Neural cell (in vitro differentiated cells): ENCODE measurements around the gene TM7SF2. TPM values are rescaled to one million over a fixed set of nuclear protein-coding genes. Genes with fewer than 3 reads are reported as not detected.
A peak's percentile ranks its signal among the peaks of the same experiment; 100 is the strongest.

ENCODE experiments used
- H2AFZ ChIP-seq: fragments of 200-600, 300-800 bp; sonication (generic), shearing (Covaris generic); 2 replicates; pipeline ENCODE4 v1.6.0; 2014; ENCODE audit warnings: low read depth, mild to moderate bottlenecking, antibody characterized with exemption, low read length, moderate library complexity
- H3F3A ChIP-seq: fragments of 200-600 bp; shearing (Covaris generic); 2 replicates; pipeline ENCODE4 v1.6.1; 2016; ENCODE audit warnings: mild to moderate bottlenecking, moderate library complexity, mixed read lengths, antibody characterized with exemption, low read length; ENCODE audit not compliant: insufficient read depth, poor library complexity, severe bottlenecking
- H3K27ac ChIP-seq: fragments of 200-600, 300-800 bp; sonication (generic), shearing (Covaris generic); 2 replicates; pipeline ENCODE4 v1.5.1; 2014; ENCODE audit warnings: mild to moderate bottlenecking, low read length, moderate library complexity
- H3K27me3 ChIP-seq: fragments of 300-800, 200-600 bp; sonication (generic), shearing (Covaris generic); 2 replicates; pipeline ENCODE4 v1.6.0; 2014; ENCODE audit warnings: mild to moderate bottlenecking, low read depth, low read length, moderate library complexity; ENCODE audit not compliant: insufficient read depth
- H3K36me3 ChIP-seq: fragments of 300-800, 200-600 bp; sonication (generic), shearing (Covaris generic); 2 replicates; pipeline ENCODE4 v1.5.1; 2014; ENCODE audit warnings: mild to moderate bottlenecking, antibody characterized with exemption, low read length, moderate library complexity; ENCODE audit not compliant: insufficient read depth
- H3K4me2 ChIP-seq: fragments of 300-800, 200-600 bp; sonication (generic), shearing (Covaris generic); 2 replicates; pipeline ENCODE4 v1.6.0; 2014; ENCODE audit warnings: mild to moderate bottlenecking, low read length
- H3K4me3 ChIP-seq: fragments of 300-800, 200-600 bp; sonication (generic), shearing (Covaris generic); 2 replicates; pipeline ENCODE4 v1.5.1; 2014; ENCODE audit warnings: mild to moderate bottlenecking, low read length, moderate library complexity
- H3K79me2 ChIP-seq: fragments of 200-600 bp; shearing (Covaris generic); replicated peaks from 2 replicates; pipeline ENCODE4 v1.6.0; 2014; ENCODE audit warnings: mild to moderate bottlenecking, low read length, moderate library complexity; ENCODE audit not compliant: insufficient read depth
- H3K9ac ChIP-seq: fragments of 300-800, 200-600 bp; sonication (generic), shearing (Covaris generic); 2 replicates; pipeline ENCODE4 v1.6.1; 2016; ENCODE audit warnings: mild to moderate bottlenecking, low read length, mixed read lengths
- H3K9me2 ChIP-seq: fragments of 200-600 bp; shearing (Covaris generic); 2 replicates; pipeline ENCODE4 v1.6.1; 2016; ENCODE audit warnings: mild to moderate bottlenecking, low read length, mixed read lengths; ENCODE audit not compliant: insufficient read depth
- H3K9me3 ChIP-seq: fragments of 200-600, 300-800 bp; sonication (generic), shearing (Covaris generic); 2 replicates; pipeline ENCODE4 v1.6.1; 2016; ENCODE audit warnings: mild to moderate bottlenecking, mixed run types, low read length, moderate library complexity, mixed read lengths
- H4K20me1 ChIP-seq: fragments of 200-600 bp; shearing (Covaris generic); 2 replicates; pipeline ENCODE4 v1.6.1; 2016; ENCODE audit warnings: mild to moderate bottlenecking, mixed run types; ENCODE audit not compliant: insufficient read depth
- EP300 ChIP-seq: fragments of 450-650 bp; conservative IDR thresholded peaks from 2 replicates; pipeline ENCODE4 v1.6.1; 2014; ENCODE audit warnings: antibody characterized with exemption, mild to moderate bottlenecking, moderate library complexity; ENCODE audit not compliant: poor library complexity, severe bottlenecking
- EZH2 ChIP-seq: fragments of 200-600, 300-800 bp; shearing (Covaris generic), sonication (generic); IDR thresholded peaks from 2 replicates; pipeline ENCODE4 v1.6.1; 2014; ENCODE audit warnings: antibody characterized with exemption, low read length, borderline replicate concordance, mild to moderate bottlenecking; ENCODE audit not compliant: insufficient read depth, poor library complexity, severe bottlenecking
- MXI1 ChIP-seq: fragments of 450-650 bp; conservative IDR thresholded peaks from 2 replicates; pipeline ENCODE4 v1.6.1; 2014; ENCODE audit warnings: antibody characterized with exemption, mild to moderate bottlenecking; ENCODE audit not compliant: poor library complexity, severe bottlenecking
- POLR2AphosphoS5 ChIP-seq: IDR thresholded peaks from 2 replicates; pipeline ENCODE4 v1.6.1; 2012
- RAD21 ChIP-seq: fragments of 450-650 bp; conservative IDR thresholded peaks from 2 replicates; pipeline ENCODE4 v1.6.1; 2014; ENCODE audit warnings: antibody characterized with exemption, mild to moderate bottlenecking, moderate library complexity
- SMC3 ChIP-seq: fragments of 450-650 bp; conservative IDR thresholded peaks from 2 replicates; pipeline ENCODE4 v1.6.1; 2014; ENCODE audit warnings: antibody characterized with exemption, mild to moderate bottlenecking, moderate library complexity; ENCODE audit not compliant: poor library complexity
- TAF1 ChIP-seq: IDR thresholded peaks from 2 replicates; pipeline ENCODE4 v1.6.1; 2012; ENCODE audit warnings: low read depth
- polyA plus RNA-seq: library from polyadenylated mRNA; depleted of rRNA; stranded (reverse); fragments of >200 nt; gene quantifications from 2 replicates; pipeline ENCODE4 v1.2.3, GENCODE V29; 2014
- TF ChIP-seq, protein P1 (sequence below): fragments of 450-650 bp; IDR thresholded peaks from 2 replicates; pipeline ENCODE4 v1.5.1; 2014; ENCODE audit warnings: antibody characterized with exemption, mild to moderate bottlenecking, moderate library complexity; ENCODE audit not compliant: poor library complexity, severe bottlenecking
- TF ChIP-seq, protein P2 (sequence below): IDR thresholded peaks from 2 replicates; pipeline ENCODE4 v1.6.1; 2012; ENCODE audit warnings: borderline replicate concordance

Gene TM7SF2
- polyA plus RNA-seq, 1 donor from 2014 or later, result 78.4 TPM

DNA sequence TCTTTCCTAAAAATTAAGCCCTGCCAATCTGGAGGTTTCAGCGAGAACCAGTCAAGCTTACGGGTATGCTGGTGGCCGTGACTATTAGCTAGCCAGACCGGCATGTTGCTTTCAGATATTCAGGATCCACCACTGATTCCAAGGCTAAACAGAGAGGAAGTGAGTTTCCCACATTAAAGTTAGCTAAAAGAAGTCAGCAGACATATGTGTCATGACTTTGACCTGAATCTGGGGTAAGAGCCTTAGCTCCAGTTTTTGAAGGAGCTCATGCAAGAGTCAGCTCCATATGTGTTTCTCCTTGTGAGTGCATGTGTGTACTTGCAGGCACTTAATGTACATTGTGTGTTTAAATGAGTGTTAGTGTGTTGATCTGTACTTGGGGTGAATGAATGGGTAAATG lies 26.2 kb upstream of the TM7SF2 start:
- Histone ChIP-seq H3K4me3 (peak overlapping the region; percentile 84), H3K9me3 (no peaks in the 10 kb centered on the region), H3K79me2 (peaks cover 23% of the 10 kb centered on the region), H3F3A (no peaks in the 10 kb centered on the region), H3K27me3 (no peaks in the 10 kb centered on the region), H3K36me3 (no peaks in the 10 kb centered on the region), H2AFZ (no peak overlapping the region), H4K20me1 (no peaks in the 10 kb centered on the region), H3K9me2 (no peaks in the 10 kb centered on the region), H3K4me2 (no peak overlapping the region), H3K27ac (no peak overlapping the region), H3K9ac (no peak overlapping the region)
- no peak for TF ChIP-seq SMC3

DNA sequence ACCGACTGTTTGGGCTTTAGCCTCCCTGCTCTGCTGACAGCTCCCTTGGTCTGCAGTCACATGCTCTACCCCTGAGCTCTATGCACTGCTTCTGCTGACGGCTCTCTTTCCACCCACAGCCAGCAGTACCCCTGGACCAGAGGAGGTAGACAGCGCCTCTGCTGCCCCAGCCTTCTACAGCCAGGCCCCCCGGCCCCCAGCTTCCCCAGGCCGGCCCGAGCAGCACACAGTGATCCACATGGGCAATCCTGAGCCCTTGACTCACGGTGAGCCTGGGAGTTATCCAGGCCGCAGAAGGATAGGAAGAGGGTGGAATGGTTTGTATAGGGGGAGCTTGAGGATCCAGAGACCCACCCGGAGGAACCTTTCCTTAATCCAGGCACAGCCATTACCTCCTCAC lies 24.9 kb upstream of the TM7SF2 start:
- Histone ChIP-seq H3K79me2 (peaks cover 23% of the 10 kb centered on the region), H3K9me2 (no peaks in the 10 kb centered on the region), H3K4me3 (no peak overlapping the region), H3K27ac (no peak overlapping the region), H2AFZ (no peak overlapping the region), H3F3A (no peaks in the 10 kb centered on the region), H3K27me3 (no peaks in the 10 kb centered on the region), H3K9ac (no peak overlapping the region), H4K20me1 (no peaks in the 10 kb centered on the region), H3K36me3 (no peaks in the 10 kb centered on the region), H3K9me3 (no peaks in the 10 kb centered on the region), H3K4me2 (no peak overlapping the region)
- TF ChIP-seq EP300, result no peak

DNA sequence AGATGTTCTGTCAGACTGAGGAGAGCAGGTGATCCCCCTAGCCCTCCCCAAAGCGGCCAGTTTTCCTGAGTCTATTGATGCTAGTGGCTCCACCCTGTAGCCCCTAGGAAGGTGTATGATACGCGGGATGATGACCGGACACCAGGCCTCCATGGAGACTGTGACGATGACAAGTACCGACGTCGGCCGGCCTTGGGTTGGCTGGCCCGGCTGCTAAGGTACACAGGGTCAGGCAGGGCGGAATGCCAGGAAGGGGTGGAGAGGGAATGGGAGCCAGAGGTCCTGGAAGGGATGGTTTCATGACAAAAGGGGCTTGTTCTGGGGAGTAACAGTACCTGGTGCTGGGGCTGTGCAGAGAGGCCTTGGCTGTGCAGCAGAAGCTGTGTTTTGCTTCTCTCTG lies 24.5 kb upstream of the TM7SF2 start:
- no peak overlapping the region for H2AFZ ChIP-seq
- H3K9me2 ChIP-seq, result no peaks in the 10 kb centered on the region
- H3K4me2 ChIP-seq, result no peak overlapping the region
- no peaks in the 10 kb centered on the region for H3F3A ChIP-seq
- no peak overlapping the region for H3K27ac ChIP-seq
- H3K27me3 ChIP-seq, result no peaks in the 10 kb centered on the region
- no peaks in the 10 kb centered on the region for H4K20me1 ChIP-seq
- H3K9me3 ChIP-seq, result no peaks in the 10 kb centered on the region
- no peaks in the 10 kb centered on the region for H3K36me3 ChIP-seq
- no peak overlapping the region for H3K9ac ChIP-seq
- H3K79me2 ChIP-seq, result peaks cover 23% of the 10 kb centered on the region
- no peak for TF ChIP-seq EZH2
- TF ChIP-seq RAD21, result no peak
- TF ChIP-seq POLR2AphosphoS5, result no peak
- no peak for TF ChIP-seq TAF1
- TF ChIP-seq, protein P1, sequence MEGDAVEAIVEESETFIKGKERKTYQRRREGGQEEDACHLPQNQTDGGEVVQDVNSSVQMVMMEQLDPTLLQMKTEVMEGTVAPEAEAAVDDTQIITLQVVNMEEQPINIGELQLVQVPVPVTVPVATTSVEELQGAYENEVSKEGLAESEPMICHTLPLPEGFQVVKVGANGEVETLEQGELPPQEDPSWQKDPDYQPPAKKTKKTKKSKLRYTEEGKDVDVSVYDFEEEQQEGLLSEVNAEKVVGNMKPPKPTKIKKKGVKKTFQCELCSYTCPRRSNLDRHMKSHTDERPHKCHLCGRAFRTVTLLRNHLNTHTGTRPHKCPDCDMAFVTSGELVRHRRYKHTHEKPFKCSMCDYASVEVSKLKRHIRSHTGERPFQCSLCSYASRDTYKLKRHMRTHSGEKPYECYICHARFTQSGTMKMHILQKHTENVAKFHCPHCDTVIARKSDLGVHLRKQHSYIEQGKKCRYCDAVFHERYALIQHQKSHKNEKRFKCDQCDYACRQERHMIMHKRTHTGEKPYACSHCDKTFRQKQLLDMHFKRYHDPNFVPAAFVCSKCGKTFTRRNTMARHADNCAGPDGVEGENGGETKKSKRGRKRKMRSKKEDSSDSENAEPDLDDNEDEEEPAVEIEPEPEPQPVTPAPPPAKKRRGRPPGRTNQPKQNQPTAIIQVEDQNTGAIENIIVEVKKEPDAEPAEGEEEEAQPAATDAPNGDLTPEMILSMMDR, result no peak
- no peak for TF ChIP-seq EP300
- no peak for TF ChIP-seq SMC3
- no peak for TF ChIP-seq MXI1
- TF ChIP-seq, protein P2, sequence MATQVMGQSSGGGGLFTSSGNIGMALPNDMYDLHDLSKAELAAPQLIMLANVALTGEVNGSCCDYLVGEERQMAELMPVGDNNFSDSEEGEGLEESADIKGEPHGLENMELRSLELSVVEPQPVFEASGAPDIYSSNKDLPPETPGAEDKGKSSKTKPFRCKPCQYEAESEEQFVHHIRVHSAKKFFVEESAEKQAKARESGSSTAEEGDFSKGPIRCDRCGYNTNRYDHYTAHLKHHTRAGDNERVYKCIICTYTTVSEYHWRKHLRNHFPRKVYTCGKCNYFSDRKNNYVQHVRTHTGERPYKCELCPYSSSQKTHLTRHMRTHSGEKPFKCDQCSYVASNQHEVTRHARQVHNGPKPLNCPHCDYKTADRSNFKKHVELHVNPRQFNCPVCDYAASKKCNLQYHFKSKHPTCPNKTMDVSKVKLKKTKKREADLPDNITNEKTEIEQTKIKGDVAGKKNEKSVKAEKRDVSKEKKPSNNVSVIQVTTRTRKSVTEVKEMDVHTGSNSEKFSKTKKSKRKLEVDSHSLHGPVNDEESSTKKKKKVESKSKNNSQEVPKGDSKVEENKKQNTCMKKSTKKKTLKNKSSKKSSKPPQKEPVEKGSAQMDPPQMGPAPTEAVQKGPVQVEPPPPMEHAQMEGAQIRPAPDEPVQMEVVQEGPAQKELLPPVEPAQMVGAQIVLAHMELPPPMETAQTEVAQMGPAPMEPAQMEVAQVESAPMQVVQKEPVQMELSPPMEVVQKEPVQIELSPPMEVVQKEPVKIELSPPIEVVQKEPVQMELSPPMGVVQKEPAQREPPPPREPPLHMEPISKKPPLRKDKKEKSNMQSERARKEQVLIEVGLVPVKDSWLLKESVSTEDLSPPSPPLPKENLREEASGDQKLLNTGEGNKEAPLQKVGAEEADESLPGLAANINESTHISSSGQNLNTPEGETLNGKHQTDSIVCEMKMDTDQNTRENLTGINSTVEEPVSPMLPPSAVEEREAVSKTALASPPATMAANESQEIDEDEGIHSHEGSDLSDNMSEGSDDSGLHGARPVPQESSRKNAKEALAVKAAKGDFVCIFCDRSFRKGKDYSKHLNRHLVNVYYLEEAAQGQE, result no peak
- H3K4me3 ChIP-seq, result no peak overlapping the region
